ENCODE measurements around the gene ELP6. TPM values are rescaled to one million over a fixed set of nuclear protein-coding genes. Genes with fewer than 3 reads are reported as not detected.

The ELP6 gene
- total RNA-seq, 2 donors from 2014 or later: 43.8 to 56.8 TPM

DNA sequence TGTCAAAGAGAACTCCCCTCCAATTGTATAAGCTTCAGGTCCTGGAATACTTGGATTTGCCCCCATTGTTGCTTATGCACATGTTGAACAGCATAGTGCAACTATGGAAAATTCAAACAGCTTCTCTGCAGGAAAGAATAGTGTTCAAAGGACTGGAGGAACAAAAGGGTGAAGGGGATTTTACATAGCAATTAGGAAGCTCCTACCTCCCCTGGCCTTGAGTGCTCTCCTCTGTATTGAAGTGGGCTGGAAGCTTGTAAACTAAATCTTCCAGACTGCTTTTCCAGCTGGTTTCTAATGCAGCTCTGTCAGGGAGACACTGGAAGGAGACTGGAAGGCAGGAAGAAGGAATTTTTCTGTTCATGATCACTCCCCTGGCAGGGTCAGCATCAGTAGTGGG, 7.2 kb upstream of the ELP6 start:
- no peaks in the 10 kb centered on the region for H3K9me3 ChIP-seq (ENCODE audit: control insufficient read depth, low read length)
- Mint-ChIP-seq H3K4me1 (peaks cover 9% of the 10 kb centered on the region), H3K4me3 (no peak overlapping the region), H3K27ac (no peak overlapping the region), H3K36me3 (ENCODE audit: low read depth) (no peaks in the 10 kb centered on the region), H3K9me3 (no peaks in the 10 kb centered on the region), H3K27me3 (ENCODE audit: insufficient read depth) (peaks cover 14% of the 10 kb centered on the region)
- H3K9ac ChIP-seq (ENCODE audit: extremely low read depth, low read length, poor library complexity, severe bottlenecking): no peak overlapping the region
- H3K27me3 ChIP-seq (ENCODE audit: control insufficient read depth, insufficient read depth, low read length, poor library complexity, severe bottlenecking): no peaks in the 10 kb centered on the region
- TF ChIP-seq, protein P1, sequence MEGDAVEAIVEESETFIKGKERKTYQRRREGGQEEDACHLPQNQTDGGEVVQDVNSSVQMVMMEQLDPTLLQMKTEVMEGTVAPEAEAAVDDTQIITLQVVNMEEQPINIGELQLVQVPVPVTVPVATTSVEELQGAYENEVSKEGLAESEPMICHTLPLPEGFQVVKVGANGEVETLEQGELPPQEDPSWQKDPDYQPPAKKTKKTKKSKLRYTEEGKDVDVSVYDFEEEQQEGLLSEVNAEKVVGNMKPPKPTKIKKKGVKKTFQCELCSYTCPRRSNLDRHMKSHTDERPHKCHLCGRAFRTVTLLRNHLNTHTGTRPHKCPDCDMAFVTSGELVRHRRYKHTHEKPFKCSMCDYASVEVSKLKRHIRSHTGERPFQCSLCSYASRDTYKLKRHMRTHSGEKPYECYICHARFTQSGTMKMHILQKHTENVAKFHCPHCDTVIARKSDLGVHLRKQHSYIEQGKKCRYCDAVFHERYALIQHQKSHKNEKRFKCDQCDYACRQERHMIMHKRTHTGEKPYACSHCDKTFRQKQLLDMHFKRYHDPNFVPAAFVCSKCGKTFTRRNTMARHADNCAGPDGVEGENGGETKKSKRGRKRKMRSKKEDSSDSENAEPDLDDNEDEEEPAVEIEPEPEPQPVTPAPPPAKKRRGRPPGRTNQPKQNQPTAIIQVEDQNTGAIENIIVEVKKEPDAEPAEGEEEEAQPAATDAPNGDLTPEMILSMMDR (conservative IDR thresholded peaks at IDR 0.05): no peak
- H3K4me1 ChIP-seq (ENCODE audit: control insufficient read depth, insufficient read depth, low read length): no peaks in the 10 kb centered on the region
- no peak for DNase-seq
- peak overlapping the region; percentile 36 for H3K27ac ChIP-seq (ENCODE audit: low read depth, low read length)
- H3K36me3 ChIP-seq (ENCODE audit: control insufficient read depth, insufficient read depth, low read length): no peaks in the 10 kb centered on the region
- no peak overlapping the region for H3K4me3 ChIP-seq (ENCODE audit: low read length)

DNA sequence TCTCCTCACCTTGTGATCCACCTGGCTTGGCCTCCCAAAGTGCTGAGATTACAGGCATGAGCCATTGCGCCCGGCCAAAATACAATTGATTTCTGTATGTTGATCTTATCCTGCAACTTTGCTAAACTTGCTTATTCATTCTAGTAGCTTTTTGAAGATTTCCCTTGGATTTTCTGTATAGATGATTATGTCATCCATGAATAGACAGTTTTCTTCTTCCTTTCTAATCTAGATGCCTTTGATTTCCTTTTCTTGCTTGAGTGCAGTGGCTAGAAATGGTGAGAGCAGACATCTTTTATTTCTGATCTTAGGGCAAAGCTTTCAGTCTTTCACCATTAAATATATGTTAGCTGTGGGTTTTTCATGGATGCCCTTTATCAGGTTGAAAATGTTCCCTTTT, 4.4 kb upstream of the ELP6 start:
- H3K27me3 ChIP-seq (ENCODE audit: control insufficient read depth, insufficient read depth, low read length, poor library complexity, severe bottlenecking): no peaks in the 10 kb centered on the region
- no peaks in the 10 kb centered on the region for H3K4me1 ChIP-seq (ENCODE audit: control insufficient read depth, insufficient read depth, low read length)
- Mint-ChIP-seq H3K27me3 (ENCODE audit: insufficient read depth) (peaks cover 8% of the 10 kb centered on the region), H3K4me3 (no peak overlapping the region), H3K27ac (no peak overlapping the region), H3K36me3 (ENCODE audit: low read depth) (no peaks in the 10 kb centered on the region), H3K9me3 (no peaks in the 10 kb centered on the region), H3K4me1 (peaks cover 9% of the 10 kb centered on the region)
- H3K9ac ChIP-seq (ENCODE audit: extremely low read depth, low read length, poor library complexity, severe bottlenecking): no peak overlapping the region
- TF ChIP-seq, protein P1 (conservative IDR thresholded peaks at IDR 0.05): no peak
- H3K27ac ChIP-seq (ENCODE audit: low read depth, low read length): no peak overlapping the region
- WGBS, 2 experiments (ENCODE audit: insufficient coverage in 1 of 2, insufficient read length in 1 of 2): 91 to 100% methylated on average over 2 of the region's 2 CpGs
- H3K9me3 ChIP-seq (ENCODE audit: control insufficient read depth, low read length): no peaks in the 10 kb centered on the region
- DNase-seq: no peak
- no peaks in the 10 kb centered on the region for H3K36me3 ChIP-seq (ENCODE audit: control insufficient read depth, insufficient read depth, low read length)
- H3K4me3 ChIP-seq (ENCODE audit: low read length): no peak overlapping the region

DNA sequence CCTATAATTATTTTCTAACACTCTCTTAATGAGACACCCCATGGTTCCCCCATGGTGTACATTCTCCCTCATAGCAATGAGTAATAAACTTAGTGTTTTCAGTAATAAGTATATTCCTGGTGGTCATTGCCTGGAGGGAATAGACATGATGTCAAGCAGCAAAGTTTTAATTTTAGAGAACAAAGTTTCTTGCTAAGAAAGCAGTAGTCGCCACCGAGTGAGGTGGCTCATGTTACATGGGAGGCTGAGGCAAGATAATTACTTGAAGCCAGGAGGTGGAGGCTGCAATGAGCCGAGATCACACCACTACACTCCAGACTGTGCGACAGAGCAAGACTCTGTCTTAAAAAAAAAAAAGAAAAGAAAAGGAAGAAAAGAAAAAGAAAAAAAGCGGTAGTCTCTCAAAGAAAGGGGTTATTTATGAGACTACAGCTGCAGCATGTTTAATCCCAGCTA, 2.4 kb upstream of the ELP6 start:
- Histone ChIP-seq H3K4me3 (ENCODE audit: low read length) (no peak overlapping the region), H3K27ac (ENCODE audit: low read depth, low read length) (no peak overlapping the region), H3K9ac (ENCODE audit: extremely low read depth, low read length, poor library complexity, severe bottlenecking) (no peak overlapping the region), H3K36me3 (ENCODE audit: control insufficient read depth, insufficient read depth, low read length) (peaks cover 6% of the 10 kb centered on the region), H3K4me1 (ENCODE audit: control insufficient read depth, insufficient read depth, low read length) (no peaks in the 10 kb centered on the region), H3K9me3 (ENCODE audit: control insufficient read depth, low read length) (no peaks in the 10 kb centered on the region), H3K27me3 (ENCODE audit: control insufficient read depth, insufficient read depth, low read length, poor library complexity, severe bottlenecking) (no peaks in the 10 kb centered on the region)
- no peaks in the 10 kb centered on the region for H3K9me3 Mint-ChIP-seq
- DNase-seq: no peak
- 77 to 86% methylated on average over 3 to 5 of the region's 5 CpGs for WGBS, 2 experiments (ENCODE audit: insufficient coverage in 1 of 2, insufficient read length in 1 of 2)
- TF ChIP-seq, protein P1 (conservative IDR thresholded peaks at IDR 0.05): no peak
- H3K4me3 Mint-ChIP-seq: no peak overlapping the region
- no peak overlapping the region for H3K27ac Mint-ChIP-seq
- peaks cover 7% of the 10 kb centered on the region for H3K4me1 Mint-ChIP-seq
- H3K27me3 Mint-ChIP-seq (ENCODE audit: insufficient read depth): no peaks in the 10 kb centered on the region
- no peaks in the 10 kb centered on the region for H3K36me3 Mint-ChIP-seq (ENCODE audit: low read depth)
